Trophoblast cell (in vitro differentiated cells and primary cell): ENCODE data around the gene IVL.

Experiments used
- DNase-seq, 2 donors: peaks; one replicate each; pipeline ENCODE4 v3.0.0-alpha.2; 2016
- H2AFZ ChIP-seq: 2 replicates; pipeline ENCODE4 v1.6.1; 2013; ENCODE audit warnings: low read length, moderate library complexity, mild to moderate bottlenecking; ENCODE audit not compliant: insufficient read depth, poor library complexity
- H2AK5ac ChIP-seq: 2 replicates; pipeline ENCODE4 v1.6.1; 2013; ENCODE audit warnings: mild to moderate bottlenecking, low read length
- H2BK120ac ChIP-seq: 2 replicates; pipeline ENCODE4 v1.6.1; 2013; ENCODE audit warnings: low read length, mild to moderate bottlenecking, moderate library complexity; ENCODE audit not compliant: insufficient read depth, poor library complexity
- H2BK12ac ChIP-seq: 2 replicates; pipeline ENCODE4 v1.6.1; 2013; ENCODE audit warnings: mild to moderate bottlenecking, low read length, moderate library complexity
- H2BK5ac ChIP-seq: 2 replicates; pipeline ENCODE4 v1.6.1; 2013; ENCODE audit warnings: low read length, low read depth, moderate library complexity, mild to moderate bottlenecking; ENCODE audit not compliant: poor library complexity
- H3K14ac ChIP-seq: 2 replicates; pipeline ENCODE4 v1.6.1; 2013; ENCODE audit warnings: mild to moderate bottlenecking, low read length
- H3K18ac ChIP-seq: 2 replicates; pipeline ENCODE4 v1.6.1; 2013; ENCODE audit warnings: mild to moderate bottlenecking, low read length
- H3K23ac ChIP-seq: 2 replicates; pipeline ENCODE4 v1.6.1; 2013; ENCODE audit warnings: low read length
- H3K27ac ChIP-seq: 2 replicates; pipeline ENCODE4 v1.5.1; 2013; ENCODE audit warnings: low read depth, mild to moderate bottlenecking, inconsistent platforms, low read length, moderate library complexity
- H3K27me3 ChIP-seq: 2 replicates; pipeline ENCODE4 v1.6.1; 2013; ENCODE audit warnings: inconsistent platforms, mild to moderate bottlenecking, low read length, moderate library complexity; ENCODE audit not compliant: insufficient read depth
- H3K36me3 ChIP-seq, 2 experiments: 1 replicate in 1 of 2; 2 replicates in 1 of 2; pipeline ENCODE4 v1.6.1; 2013; ENCODE audit warnings: low read length in 2 of 2, mild to moderate bottlenecking in 2 of 2, moderate library complexity in 1 of 2; ENCODE audit not compliant: insufficient read depth in 2 of 2, control insufficient read depth in 1 of 2
- H3K4ac ChIP-seq: 2 replicates; pipeline ENCODE4 v1.6.1; 2013; ENCODE audit warnings: low read depth, mild to moderate bottlenecking, low read length, moderate library complexity
- H3K4me1 ChIP-seq, 2 experiments: 1 replicate in 1 of 2; 2 replicates in 1 of 2; pipeline ENCODE4 v1.6.1; 2013; ENCODE audit warnings: low read length in 2 of 2, mild to moderate bottlenecking in 2 of 2, moderate library complexity in 1 of 2; ENCODE audit not compliant: insufficient read depth in 2 of 2, control insufficient read depth in 1 of 2
- H3K4me2 ChIP-seq: 2 replicates; pipeline ENCODE4 v1.6.1; 2013; ENCODE audit warnings: inconsistent platforms, mild to moderate bottlenecking, low read length, moderate library complexity
- H3K4me3 ChIP-seq: 2 replicates; pipeline ENCODE4 v1.5.1; 2013; ENCODE audit warnings: mild to moderate bottlenecking, low read depth, low read length, inconsistent platforms
- H3K79me1 ChIP-seq: one replicate; pipeline ENCODE4 v1.6.1; 2013; ENCODE audit warnings: low read length
- H3K79me2 ChIP-seq: 2 replicates; pipeline ENCODE4 v1.6.1; 2013; ENCODE audit warnings: low read length, mild to moderate bottlenecking; ENCODE audit not compliant: control insufficient read depth, insufficient read depth, poor library complexity
- H3K9ac ChIP-seq: 2 replicates; pipeline ENCODE4 v1.6.1; 2013; ENCODE audit warnings: mild to moderate bottlenecking, low read length
- H3K9me3 ChIP-seq: 2 replicates; pipeline ENCODE4 v1.6.1; 2013; ENCODE audit warnings: low read depth, mild to moderate bottlenecking, control low read depth, inconsistent platforms, low read length; ENCODE audit not compliant: insufficient read depth
- H4K12ac ChIP-seq: 2 replicates; pipeline ENCODE4 v1.6.1; 2013; ENCODE audit warnings: low read depth, mild to moderate bottlenecking, low read length, moderate library complexity
- H4K8ac ChIP-seq: 2 replicates; pipeline ENCODE4 v1.6.1; 2013; ENCODE audit warnings: low read depth, mild to moderate bottlenecking, low read length, moderate library complexity
- H4K91ac ChIP-seq: one replicate; pipeline ENCODE4 v1.6.1; 2013; ENCODE audit warnings: low read depth, mild to moderate bottlenecking, low read length, moderate library complexity
- WGBS: extraction: QIAGEN DNeasy Blood & Tissue Kit; methylation state at CpG from one replicate; pipeline ENCODE4 v1.1.7; 2013; ENCODE audit warnings: missing lambda C conversion rate; ENCODE audit not compliant: insufficient read length, insufficient coverage; ENCODE audit errors: extremely low coverage; 5-methylcytosine and 5-hydroxymethylcytosine counted together

Gene IVL

GRCh38 chr1:152924191-152924590 lies 15.8 kb downstream of the IVL start:
- Histone ChIP-seq H3K79me2 (no peaks in the 10 kb centered on the region), H4K91ac (no peak overlapping the region), H3K27me3 (no peaks in the 10 kb centered on the region), H3K36me3 (no peaks in the 10 kb centered on the region), H4K8ac (no peak overlapping the region), H3K9me3 (peaks cover 3% of the 10 kb centered on the region), H3K23ac (no peak overlapping the region), H2BK120ac (no peak overlapping the region), H3K9ac (no peak overlapping the region), H3K18ac (no peak overlapping the region), H3K4ac (no peak overlapping the region), H3K14ac (no peak overlapping the region), H4K12ac (no peak overlapping the region), H3K27ac (no peak overlapping the region), H2BK12ac (no peak overlapping the region), H2BK5ac (no peak overlapping the region), H2AK5ac (no peak overlapping the region), H3K4me1 (no peaks in the 10 kb centered on the region), H2AFZ (no peak overlapping the region), H3K4me3 (no peak overlapping the region), H3K79me1 (no peaks in the 10 kb centered on the region), H3K4me2 (no peak overlapping the region)
- no peak for DNase-seq
- whole genome bisulfite sequencing: no CpG with 5 or more reads among the region's 2 CpGs

GRCh38 chr1:152926091-152926490 lies 17.7 kb downstream of the IVL start:
- no peak overlapping the region for H4K91ac ChIP-seq
- no peaks in the 10 kb centered on the region for H3K79me2 ChIP-seq
- no peak overlapping the region for H2BK5ac ChIP-seq
- H3K9ac ChIP-seq: no peak overlapping the region
- H3K4ac ChIP-seq: no peak overlapping the region
- H2BK12ac ChIP-seq: no peak overlapping the region
- H3K27me3 ChIP-seq: no peaks in the 10 kb centered on the region
- no peaks in the 10 kb centered on the region for H3K4me1 ChIP-seq
- H4K8ac ChIP-seq: no peak overlapping the region
- no peak overlapping the region for H2BK120ac ChIP-seq
- DNase-seq: peak; percentile 24 to 75
- H3K14ac ChIP-seq: no peak overlapping the region
- H3K4me3 ChIP-seq: no peak overlapping the region
- no CpG with 5 or more reads among the region's 3 CpGs for WGBS
- H3K27ac ChIP-seq: no peak overlapping the region
- H2AK5ac ChIP-seq: no peak overlapping the region
- no peak overlapping the region for H3K23ac ChIP-seq
- no peak overlapping the region for H4K12ac ChIP-seq
- H3K79me1 ChIP-seq: no peaks in the 10 kb centered on the region
- no peak overlapping the region for H3K18ac ChIP-seq
- no peaks in the 10 kb centered on the region for H3K36me3 ChIP-seq
- no peak overlapping the region for H2AFZ ChIP-seq
- H3K4me2 ChIP-seq: no peak overlapping the region
- H3K9me3 ChIP-seq: peaks cover 3% of the 10 kb centered on the region

- Histone ChIP-seq H3K79me2 (no peaks in the 10 kb centered on the region), H3K79me1 (no peaks in the 10 kb centered on the region), H2AFZ (no peak overlapping the region), H3K4me1 (no peaks in the 10 kb centered on the region), H4K91ac (no peak overlapping the region), H2BK120ac (no peak overlapping the region), H2BK5ac (no peak overlapping the region), H3K4me2 (no peak overlapping the region), H2BK12ac (no peak overlapping the region), H3K27ac (no peak overlapping the region), H3K4ac (no peak overlapping the region), H3K36me3 (no peaks in the 10 kb centered on the region), H3K4me3 (no peak overlapping the region), H4K12ac (no peak overlapping the region), H3K14ac (no peak overlapping the region), H3K27me3 (no peaks in the 10 kb centered on the region), H3K23ac (no peak overlapping the region), H3K9ac (no peak overlapping the region), H4K8ac (no peak overlapping the region), H2AK5ac (no peak overlapping the region), H3K9me3 (peaks cover 3% of the 10 kb centered on the region), H3K18ac (no peak overlapping the region)
- no CpG with 5 or more reads among the region's 3 CpGs for WGBS
- DNase-seq: no peak
These were observed 20.3 kb downstream of the IVL start for GRCh38 chr1:152928671-152929070.

GRCh38 chr1:152932170-152932811 lies 23.9 kb downstream of the IVL start:
- Histone ChIP-seq H4K8ac (no peak overlapping the region), H3K9ac (no peak overlapping the region), H3K36me3 (no peaks in the 10 kb centered on the region), H3K79me1 (no peaks in the 10 kb centered on the region), H3K23ac (no peak overlapping the region), H3K4me1 (no peaks in the 10 kb centered on the region), H2AK5ac (no peak overlapping the region), H3K4me2 (no peak overlapping the region), H2BK12ac (no peak overlapping the region), H3K4ac (no peak overlapping the region), H3K27me3 (no peaks in the 10 kb centered on the region), H2BK120ac (no peak overlapping the region), H3K14ac (no peak overlapping the region), H3K4me3 (no peak overlapping the region), H4K12ac (no peak overlapping the region), H3K79me2 (no peaks in the 10 kb centered on the region), H2BK5ac (no peak overlapping the region), H2AFZ (no peak overlapping the region), H3K18ac (no peak overlapping the region), H3K27ac (no peak overlapping the region), H3K9me3 (no peaks in the 10 kb centered on the region), H4K91ac (no peak overlapping the region)
- DNase-seq: no peak
- no CpG with 5 or more reads among the region's 4 CpGs for WGBS
